ENCODE results near the gene LRRC36.

LRRC36 gene

DNA sequence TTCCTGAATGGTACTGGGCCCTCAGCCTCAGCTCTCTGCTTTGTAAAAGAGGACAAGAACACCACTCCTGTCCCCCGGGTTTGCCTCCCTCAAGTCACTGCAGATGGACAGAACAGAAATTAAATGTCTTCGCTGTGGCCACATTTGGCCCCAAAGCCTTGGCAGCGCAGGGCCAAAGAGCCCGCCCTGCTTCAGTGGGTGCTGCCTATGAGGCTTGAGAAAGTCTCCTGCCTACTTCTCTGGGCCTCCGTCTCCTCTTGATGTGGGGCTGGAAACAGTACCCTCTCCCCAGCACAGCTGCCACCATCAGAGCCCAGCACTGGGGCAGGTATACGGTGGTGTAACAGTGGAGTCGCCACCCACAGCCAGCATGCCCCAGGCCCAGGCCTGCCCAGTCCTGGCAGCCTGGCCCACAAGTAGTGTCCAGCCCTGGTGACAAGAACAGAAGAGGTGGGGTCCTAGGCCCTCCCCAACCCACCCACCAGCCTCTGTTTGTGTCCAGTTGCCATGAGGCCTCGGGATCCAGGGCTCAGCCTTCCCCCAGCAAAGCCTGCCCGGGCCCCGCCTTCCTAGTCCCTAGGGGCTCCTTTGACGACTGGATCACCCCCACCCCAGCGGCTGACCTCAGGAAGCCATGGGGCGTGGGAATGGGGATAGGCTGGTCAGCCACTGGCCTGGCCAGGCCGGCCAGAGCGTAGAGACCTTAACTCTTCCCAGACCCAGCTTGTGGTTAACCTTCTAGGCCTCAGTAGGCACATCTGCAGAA, 70.6 kb downstream of the LRRC36 start:
- no peak for DNase-seq (ENCODE audit: low read depth, low spot score)
- no peak overlapping the region for H3K4me3 ChIP-seq (ENCODE audit: low read length)

DNA sequence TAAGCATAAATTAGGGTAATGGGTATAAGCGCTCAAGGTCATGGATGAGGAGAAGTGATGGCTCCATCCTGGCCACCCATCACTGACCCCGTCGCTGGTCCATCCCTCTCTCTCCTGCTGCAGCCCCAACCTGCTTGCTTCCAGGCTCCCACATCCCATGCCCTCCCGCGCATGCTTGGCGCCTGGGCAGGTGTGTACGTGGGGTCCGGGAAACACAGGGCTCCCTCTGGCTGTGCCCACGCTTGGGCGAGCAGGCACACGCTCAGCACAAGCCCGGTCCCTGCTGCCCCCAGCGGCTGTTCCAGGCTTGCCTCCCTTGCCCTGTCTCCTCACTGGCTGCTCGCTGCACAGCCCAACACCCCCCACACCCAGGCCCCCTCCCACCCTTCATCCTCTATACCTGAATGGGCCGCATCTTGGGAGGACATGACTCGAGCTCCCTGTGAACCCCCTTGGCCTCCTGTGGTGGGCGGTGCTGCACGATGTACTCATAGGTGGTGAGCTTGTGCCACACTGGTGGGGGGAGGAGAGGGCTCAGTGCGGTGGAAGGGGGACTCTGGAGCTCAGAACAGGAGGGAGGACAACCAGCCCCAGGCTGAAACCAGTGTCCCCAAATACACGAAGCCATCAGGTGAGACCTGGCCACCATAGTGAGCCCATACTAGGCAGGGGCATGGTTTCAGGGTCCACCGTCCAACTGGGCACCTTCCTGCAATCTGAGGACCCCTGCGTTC, 71.4 kb downstream of the LRRC36 start:
- DNase-seq (ENCODE audit: low read depth, low spot score) = no peak
- H3K4me3 ChIP-seq (ENCODE audit: low read length) = no peak overlapping the region

DNA sequence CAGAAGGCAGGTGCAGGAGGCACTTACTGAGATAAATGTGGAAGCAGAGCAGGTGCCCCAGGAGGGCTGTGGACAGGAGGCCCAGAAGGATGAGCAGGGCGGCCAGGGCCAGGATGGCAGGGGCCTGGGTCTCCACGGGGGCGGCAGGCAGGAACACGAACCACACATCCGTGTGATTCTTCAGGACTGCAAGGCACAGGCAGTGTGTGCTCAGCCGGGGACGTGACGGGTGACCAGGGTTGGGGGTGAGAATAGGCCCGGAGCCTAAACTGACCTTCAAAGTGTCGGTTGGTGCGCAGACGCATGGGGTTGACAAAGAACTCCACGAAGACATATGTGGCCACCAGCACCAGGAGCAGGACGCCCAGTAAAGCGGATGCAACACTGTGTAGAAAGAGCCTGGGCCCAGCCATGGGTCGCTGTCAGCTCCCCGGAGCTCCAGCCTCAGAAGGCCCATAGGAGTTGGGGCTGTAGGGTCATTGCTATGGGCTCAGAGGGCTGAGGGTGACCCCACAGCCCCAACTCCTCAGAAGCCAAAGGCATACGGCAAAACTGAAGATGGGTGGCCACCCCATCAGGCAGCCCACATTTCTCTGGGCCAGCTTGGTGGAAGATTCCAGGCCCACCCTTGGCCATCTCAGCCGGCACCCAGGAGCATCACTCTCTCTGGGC, 72.1 kb downstream of the LRRC36 start:
- no peak overlapping the region for H3K4me3 ChIP-seq (ENCODE audit: low read length)
- no peak for DNase-seq (ENCODE audit: low read depth, low spot score)

DNA sequence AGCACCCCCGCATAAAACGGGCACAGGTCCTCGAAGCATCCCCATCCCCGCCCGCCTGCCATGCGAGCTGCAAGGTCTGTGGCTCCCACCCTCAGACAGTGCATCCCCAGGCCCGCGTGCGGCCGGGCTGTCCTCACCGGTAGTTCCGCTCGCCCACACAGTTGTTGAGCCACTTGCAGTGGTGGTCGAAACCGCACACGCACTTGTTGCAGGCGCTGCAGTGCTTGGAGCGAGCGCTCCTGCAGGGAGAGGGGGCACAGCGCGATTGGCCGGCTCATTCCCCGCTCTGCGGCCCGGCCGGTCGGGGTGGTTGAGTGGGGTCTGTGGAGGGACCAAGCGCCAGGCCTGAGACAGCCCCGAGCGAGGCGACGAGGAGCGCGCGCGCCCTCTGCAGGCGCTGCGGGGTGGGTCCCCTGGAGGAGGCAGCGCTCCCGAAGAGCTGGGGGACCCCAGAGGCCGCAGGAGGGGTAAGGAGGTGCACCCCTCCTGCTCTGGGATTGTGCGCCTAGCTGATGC, 72.7 kb downstream of the LRRC36 start:
- H3K4me3 ChIP-seq (ENCODE audit: low read length) = no peak overlapping the region
- DNase-seq (ENCODE audit: low read depth, low spot score) = no peak

DNA sequence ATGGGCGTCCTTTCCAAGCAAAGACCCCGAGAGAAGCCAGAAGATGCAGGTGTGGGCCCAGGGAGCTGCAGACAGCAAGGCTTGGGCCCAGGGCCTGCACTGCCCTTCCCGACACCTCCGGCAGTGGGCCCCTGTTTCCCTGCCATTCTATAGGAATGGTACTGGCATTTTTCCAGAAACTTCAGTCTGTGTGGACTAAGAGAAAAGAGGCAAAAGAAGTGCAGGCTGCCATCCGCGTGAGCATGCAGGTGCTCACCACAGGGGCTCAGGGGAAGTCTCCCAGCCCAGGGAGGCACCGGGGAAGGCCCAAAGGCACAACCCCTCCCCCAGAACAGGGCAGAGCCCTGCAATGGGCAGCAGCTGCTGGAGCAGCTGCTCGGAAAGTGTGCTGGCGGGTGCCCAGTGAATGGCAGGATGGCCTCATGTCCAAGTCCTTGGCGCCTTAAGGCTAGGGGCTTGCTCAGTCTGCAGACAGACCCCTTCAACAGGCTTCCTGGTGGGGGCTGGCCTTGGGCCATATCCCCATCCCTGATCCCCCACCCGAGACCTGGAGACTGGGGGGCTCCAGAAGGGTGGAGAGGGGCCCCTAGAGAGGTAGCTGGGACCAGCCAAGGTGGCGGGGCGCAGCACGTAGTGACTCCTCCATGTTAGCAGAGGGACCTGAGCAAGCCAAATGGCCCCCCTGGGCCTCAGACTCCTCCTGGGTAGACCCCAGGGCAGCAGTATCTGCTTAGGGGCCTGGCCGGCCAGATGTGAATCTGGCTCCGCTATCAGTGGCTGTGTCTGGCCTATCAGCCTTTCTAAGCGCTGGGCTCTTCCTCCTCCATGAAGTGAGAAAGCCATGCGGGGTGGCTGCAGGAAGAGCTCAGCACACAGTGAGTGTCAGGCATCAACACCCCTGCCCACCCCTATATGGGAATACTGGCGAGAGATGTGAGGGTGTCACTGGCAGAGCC, 73.4 kb downstream of the LRRC36 start:
- no peak for DNase-seq (ENCODE audit: low read depth, low spot score)
- no peak overlapping the region for H3K4me3 ChIP-seq (ENCODE audit: low read length)

DNA sequence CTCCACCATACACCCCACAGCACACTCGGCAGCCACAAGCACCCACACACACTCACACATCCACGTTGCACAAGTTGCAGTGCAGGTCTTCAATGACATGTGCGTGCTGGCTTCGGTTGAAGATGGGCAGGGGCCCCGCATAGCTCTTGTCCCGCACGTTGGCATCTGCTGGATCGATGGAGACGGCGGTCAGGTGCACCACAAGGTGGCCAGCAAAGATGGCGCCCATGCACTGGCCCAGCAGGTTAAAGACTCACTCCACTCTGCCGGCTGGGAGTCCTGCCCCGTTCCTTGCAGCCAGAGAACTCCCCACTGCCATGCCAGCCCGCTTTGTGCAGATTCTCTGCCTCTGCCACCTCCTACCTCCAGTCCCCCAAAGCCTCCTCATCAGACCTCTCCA, 74.3 kb downstream of the LRRC36 start:
- no peak overlapping the region for H3K4me3 ChIP-seq (ENCODE audit: low read length)
- DNase-seq (ENCODE audit: low read depth, low spot score) = no peak

DNA sequence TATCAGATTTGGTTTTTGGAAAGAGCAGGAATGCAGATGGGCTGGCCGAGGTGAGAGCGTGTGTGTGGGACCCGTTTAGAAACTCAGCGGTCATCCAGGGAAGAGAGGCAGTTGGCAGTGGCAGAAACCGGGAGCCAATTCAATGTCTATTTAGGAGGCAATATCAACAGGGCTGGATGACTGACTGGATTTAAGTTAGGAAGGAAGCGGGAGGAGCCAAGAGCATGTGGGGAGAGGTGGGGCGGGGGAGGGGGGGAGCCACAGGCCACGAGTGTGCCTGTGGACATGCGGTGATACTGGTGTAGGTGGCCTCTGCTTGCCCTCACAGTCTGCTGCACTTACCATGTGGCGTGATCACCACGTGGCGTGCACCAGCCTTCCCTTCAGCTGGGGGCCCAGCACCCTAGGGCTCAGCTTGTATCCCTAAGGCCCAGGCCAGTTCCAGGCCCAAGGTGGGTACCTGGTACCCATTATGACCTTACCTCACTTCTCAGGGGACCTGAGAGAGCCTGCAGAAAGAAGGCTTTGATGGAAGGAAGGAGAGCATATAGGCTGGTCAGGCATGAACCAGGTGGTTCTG, 77.5 kb downstream of the LRRC36 start:
- H3K4me3 ChIP-seq (ENCODE audit: low read length) = no peak overlapping the region
- no peak for DNase-seq (ENCODE audit: low read depth, low spot score)

DNA sequence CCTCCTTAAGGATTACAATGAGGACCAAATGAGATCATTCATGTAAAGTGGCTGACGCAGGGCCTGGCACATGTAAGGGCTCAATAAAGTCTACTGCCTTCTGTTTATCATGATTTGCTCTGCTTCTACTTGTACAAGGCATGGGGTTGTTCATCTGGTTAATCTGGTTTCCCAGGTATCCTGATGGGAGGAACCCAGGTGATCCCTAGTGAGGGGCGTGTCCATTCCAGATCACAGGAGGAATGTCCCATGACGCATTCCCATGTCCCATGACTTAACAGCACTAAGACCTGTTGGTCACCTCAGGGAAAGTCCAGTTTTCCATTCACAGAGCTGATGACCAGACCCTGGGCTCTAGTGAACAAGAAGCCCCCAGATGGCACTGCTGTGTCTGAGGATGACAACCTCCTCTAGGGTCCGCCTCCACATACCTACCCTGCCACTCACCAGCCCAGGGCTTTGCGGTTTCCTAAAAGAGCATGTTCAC, 78.2 kb downstream of the LRRC36 start:
- no peak for DNase-seq (ENCODE audit: low read depth, low spot score)

DNA sequence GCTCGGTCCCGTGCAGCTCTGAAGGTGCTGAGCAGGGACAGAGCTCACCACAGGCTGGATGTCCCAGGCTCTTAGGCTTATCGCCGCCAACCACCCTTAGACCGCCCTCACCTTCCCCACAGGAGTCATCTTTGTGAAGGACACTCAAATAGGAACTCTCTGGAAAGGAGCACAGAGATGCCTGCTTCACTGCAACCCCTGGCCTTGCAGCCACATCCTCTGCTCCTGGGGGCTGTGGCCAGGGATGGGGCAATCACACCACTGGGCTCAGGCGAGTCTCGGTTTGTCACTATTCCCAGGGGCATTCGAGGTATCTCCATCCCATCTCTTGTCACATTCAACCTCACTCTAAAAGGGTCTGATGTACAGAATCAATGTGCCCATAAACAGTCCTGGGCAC, 78.7 kb downstream of the LRRC36 start:
- no peak overlapping the region for H3K4me3 ChIP-seq (ENCODE audit: low read length)
- no peak for DNase-seq (ENCODE audit: low read depth, low spot score)

More for the DNA sequence above, 78.2 kb downstream of the LRRC36 start:
- no peak overlapping the region for H3K4me3 ChIP-seq (ENCODE audit: low read length)

DNA sequence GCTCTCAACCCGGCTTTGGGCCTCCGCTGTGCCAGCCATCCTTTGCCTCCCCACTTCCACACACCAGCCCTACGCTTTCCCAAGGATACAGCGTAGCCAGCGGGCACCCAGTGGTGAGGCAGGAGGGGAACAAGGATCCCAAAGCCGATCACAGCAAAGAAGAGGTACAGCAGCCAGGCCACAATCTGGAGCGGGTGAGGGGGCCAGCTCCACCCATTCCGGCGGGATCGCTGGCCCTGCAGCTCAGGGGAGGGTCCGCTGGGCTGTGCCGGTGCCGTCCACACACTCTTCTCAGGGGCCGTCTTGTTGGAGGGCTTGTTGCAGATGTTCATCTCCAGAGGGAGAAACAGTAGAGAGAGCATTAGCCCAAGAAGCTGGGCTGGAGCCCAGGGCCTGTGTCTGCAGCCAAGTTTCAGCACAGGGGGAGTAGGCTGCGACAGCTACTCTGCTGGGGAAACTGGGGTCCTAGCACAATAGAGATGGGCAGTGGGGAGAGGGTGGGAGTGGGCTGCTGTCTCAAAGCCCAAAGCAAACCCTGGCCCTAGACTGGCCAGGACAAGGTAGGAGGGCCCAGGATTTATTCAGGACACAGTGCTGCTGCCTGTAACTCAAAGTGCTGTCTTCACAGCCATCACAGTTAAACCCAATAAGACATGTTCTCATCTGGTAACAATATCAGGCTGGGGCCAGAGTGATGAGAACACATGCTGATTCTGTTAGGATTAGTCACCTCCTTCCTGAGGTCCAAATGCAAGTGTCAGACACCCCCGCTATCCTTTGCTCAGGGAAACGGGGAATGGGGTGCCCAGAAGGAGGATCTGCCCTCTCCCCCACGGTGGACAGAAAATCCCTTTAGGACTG, 79.7 kb downstream of the LRRC36 start:
- no peak for DNase-seq (ENCODE audit: low read depth, low spot score)
- no peak overlapping the region for H3K4me3 ChIP-seq (ENCODE audit: low read length)

DNA sequence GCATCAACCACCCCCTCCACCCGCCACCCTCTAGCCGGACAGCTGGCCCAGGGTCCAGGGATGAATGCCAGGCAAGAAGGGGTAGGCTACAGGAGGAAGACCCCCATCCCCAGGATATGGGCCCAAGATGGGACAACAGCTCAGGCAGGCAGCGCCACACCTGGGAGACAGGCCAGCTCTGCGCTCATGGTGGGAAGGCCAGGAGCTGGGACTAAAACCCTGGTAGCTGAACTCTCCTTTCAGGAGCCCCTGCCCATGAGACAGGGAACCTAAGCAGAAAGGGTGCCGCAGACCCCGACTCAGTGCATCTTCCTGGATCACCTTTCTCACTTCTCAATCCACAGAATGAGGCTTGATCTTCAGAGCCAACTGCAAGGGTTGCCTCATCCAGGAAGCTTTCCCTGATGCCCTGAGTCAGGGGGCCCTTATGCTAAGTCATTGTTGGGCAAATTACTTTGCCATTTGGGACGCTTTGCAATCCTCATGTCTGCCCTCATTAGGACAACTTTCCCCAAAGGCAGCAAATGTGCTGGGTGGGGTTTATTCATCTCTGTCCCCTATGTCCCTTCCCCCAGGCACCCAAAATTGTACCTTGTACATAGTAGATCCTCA, 80.7 kb downstream of the LRRC36 start:
- no peak for DNase-seq (ENCODE audit: low read depth, low spot score)
- H3K4me3 ChIP-seq (ENCODE audit: low read length) = no peak overlapping the region

DNA sequence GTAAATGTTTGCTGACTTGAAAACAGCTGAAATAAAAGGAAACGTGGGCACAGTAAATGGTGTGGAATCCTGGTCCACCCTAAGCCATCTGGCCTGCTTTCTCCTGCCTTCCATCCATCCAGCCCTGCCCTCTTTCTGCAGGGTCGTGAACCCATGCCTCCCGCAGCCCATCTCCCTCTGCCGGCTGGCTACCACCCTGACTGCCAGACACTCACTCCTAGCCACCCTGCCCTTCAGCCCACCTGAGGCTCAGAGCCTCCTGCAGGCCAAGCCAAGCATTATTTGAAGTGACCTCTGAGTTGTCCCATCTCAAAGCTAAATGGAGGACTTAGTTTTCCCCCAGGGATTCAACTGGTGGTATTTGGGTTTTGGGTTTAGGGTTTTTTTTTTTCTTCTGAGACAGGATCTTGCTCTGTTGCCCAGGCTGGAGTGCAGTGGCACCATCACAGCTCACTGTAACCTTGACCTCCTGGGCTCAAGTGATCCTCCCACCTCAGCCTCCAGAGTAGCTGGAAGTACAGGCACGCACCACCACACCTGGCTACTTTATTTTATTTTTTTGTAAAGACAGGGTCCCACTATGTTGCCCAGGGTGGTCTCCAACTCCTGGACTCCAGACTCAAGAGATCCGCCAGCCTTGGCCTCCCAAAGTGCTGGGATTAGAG, 81.3 kb downstream of the LRRC36 start:
- DNase-seq (ENCODE audit: low read depth, low spot score) = no peak
- no peak overlapping the region for H3K4me3 ChIP-seq (ENCODE audit: low read length)

DNA sequence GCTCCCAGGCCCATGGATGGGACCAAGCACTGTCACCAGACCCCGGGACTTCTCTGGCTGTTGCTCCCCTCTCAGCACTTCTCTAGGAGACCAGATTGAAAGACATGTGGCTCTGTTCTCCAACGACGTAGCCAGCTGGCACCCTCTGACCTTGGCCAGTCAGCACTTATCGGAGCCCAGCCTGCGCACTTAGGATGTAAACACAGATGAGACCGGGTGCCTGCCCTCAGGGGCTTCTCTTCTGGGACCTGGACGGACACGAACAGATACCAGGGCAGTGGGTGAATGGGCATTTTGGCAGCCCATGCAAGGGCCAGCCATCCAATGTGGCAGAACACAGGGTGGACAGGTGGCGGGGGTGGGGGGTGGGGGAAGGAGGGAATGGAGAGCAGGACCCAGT, 83.0 kb downstream of the LRRC36 start:
- H3K4me3 ChIP-seq (ENCODE audit: low read length) = no peak overlapping the region
- DNase-seq (ENCODE audit: low read depth, low spot score) = no peak

DNA sequence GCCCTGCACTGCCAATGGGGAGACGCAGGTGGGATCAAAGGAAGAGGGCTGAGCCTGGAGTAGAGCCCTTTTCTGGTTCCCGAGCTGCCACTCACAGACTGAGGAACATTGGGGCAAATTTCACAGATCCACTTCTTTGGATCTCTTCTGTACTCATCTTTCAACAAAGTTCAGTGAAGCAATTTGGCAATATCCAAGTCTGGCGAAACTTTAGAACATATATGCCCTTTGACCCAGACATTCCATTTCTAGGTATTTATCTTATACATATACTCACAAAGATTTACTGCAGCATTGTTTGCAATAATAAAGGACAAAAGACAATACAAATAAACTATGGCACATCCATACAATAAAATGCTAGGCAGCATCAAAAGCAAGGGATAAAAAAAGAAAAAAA, 84.7 kb downstream of the LRRC36 start:
- H3K4me3 ChIP-seq (ENCODE audit: low read length) = no peak overlapping the region
- DNase-seq (ENCODE audit: low read depth, low spot score) = no peak

DNA sequence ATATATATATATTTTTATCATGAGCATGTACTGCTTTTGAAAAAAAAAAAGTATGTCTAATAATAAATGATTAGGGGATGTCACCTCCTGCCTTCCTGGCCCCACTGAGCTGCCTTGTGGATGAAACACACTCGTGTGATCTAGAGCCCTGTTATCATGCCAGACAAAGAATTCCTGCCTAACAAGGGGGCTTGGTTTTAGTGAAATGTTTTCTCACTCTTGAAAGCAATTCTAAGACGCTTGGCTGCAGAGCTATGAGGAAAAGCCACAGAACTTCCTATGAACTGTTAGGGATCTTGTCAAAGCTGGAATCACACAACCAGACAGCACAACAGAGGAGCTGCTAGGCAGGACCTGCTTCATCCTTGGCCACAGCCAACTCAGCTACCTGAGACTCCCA, 85.7 kb downstream of the LRRC36 start:
- no peak for DNase-seq (ENCODE audit: low read depth, low spot score)
- no peak overlapping the region for H3K4me3 ChIP-seq (ENCODE audit: low read length)

DNA sequence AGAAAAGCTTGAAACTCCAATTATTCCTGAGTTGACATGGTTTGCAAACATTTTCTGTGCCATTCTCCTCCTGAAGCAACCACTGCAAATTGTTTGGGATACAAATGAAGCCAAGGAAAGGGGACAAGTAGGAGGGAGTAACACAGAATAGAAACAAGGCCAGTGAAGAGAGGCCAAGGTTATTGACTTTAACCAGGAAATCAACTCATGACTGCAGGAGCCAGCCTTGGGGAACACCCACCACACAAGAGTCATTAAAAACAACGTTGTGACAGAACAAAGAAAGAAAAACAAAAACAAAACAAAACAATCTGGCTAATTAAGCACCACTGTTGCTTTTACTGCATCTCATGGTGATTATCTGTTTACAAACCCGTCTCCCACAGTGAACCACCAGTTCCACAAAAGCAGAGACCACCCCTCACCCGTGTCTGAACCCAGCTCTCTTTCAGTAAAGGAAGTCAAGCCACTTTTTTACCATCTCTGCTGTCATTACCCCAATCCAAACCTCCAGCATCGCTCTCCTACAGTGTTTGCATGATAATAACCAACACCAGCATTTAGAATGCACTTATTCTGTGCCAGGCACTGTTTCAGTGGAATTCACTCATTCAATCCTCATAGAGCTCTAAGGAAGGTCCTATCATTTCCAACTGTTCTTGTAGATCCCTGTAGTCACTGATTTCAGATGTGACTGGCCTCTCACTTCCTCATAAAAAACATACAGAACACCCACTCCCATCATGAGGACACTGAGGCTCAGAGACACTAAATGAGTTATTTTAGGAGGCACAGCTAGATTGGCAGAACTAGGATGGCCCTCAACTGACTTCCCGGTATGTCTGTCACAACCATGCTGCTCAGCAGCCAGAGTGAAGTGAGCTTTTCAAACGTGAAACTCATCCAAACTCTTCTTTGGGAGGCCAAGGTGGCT, 87.6 kb downstream of the LRRC36 start:
- no peak for DNase-seq (ENCODE audit: low read depth, low spot score)
- H3K4me3 ChIP-seq (ENCODE audit: low read length) = no peak overlapping the region
